GM23248 (cell line): Measurements from ENCODE around the gene PML. TPM values are rescaled to one million over a fixed set of nuclear protein-coding genes. Genes with fewer than 3 reads are reported as not detected.
"Not testable (repeated sequence)": the region's sequence is repeated elsewhere in the genome, so short reads cannot be mapped to it uniquely, and the experiment has no call there.

Experiments used
- DNase-seq: peaks from one replicate; pipeline ENCODE4 v3.0.0-alpha.2; 2015
- H2AFZ ChIP-seq: fragments of 200-600 bp; sonication (generic); 2 replicates; pipeline ENCODE4 v1.6.1; 2016; ENCODE audit warnings: antibody characterized with exemption
- H3F3A ChIP-seq: fragments of 200-600 bp; sonication (generic); 2 replicates; pipeline ENCODE4 v1.6.1; 2016; ENCODE audit warnings: mild to moderate bottlenecking, antibody characterized with exemption, mixed run types; ENCODE audit not compliant: insufficient read depth
- H3K27ac ChIP-seq: fragments of 200-600 bp; sonication (generic); 2 replicates; pipeline ENCODE4 v1.5.1; 2016; ENCODE audit warnings: mild to moderate bottlenecking
- H3K27me3 ChIP-seq: fragments of 200-600 bp; sonication (generic); replicated peaks from 2 replicates; pipeline ENCODE4 v1.6.1; 2016; ENCODE audit warnings: mild to moderate bottlenecking; ENCODE audit not compliant: insufficient read depth
- H3K36me3 ChIP-seq: fragments of 200-600 bp; sonication (generic); 2 replicates; pipeline ENCODE4 v1.6.1; 2016; ENCODE audit warnings: low read depth, mild to moderate bottlenecking
- H3K4me1 ChIP-seq: fragments of 200-600 bp; sonication (generic); 2 replicates; pipeline ENCODE4 v1.6.1; 2016; ENCODE audit warnings: mild to moderate bottlenecking; ENCODE audit not compliant: insufficient read depth
- H3K4me2 ChIP-seq: fragments of 200-600 bp; sonication (generic); one replicate; pipeline ENCODE4 v1.6.1; 2016; ENCODE audit warnings: mild to moderate bottlenecking; ENCODE audit not compliant: unreplicated experiment
- H3K4me3 ChIP-seq: fragments of 200-600 bp; sonication (generic); 2 replicates; pipeline ENCODE4 v1.5.1; 2016; ENCODE audit warnings: mild to moderate bottlenecking
- H3K79me2 ChIP-seq: fragments of 200-600 bp; sonication (generic); 2 replicates; pipeline ENCODE4 v1.6.1; 2016; ENCODE audit warnings: mild to moderate bottlenecking; ENCODE audit not compliant: insufficient read depth
- H3K9ac ChIP-seq: fragments of 200-600 bp; sonication (generic); 2 replicates; pipeline ENCODE4 v1.6.1; 2016; ENCODE audit warnings: mild to moderate bottlenecking
- H3K9me2 ChIP-seq: fragments of 200-600 bp; sonication (generic); 2 replicates; pipeline ENCODE4 v1.6.1; 2016; ENCODE audit warnings: mixed run types, mild to moderate bottlenecking, moderate library complexity; ENCODE audit not compliant: insufficient read depth
- H3K9me3 ChIP-seq: fragments of 200-600 bp; sonication (generic); one replicate; pipeline ENCODE4 v1.6.1; 2017; ENCODE audit warnings: low read depth
- H4K20me1 ChIP-seq: fragments of 200-600 bp; sonication (generic); 2 replicates; pipeline ENCODE4 v1.6.0; 2016; ENCODE audit not compliant: insufficient read depth
- WGBS, 2 experiments: methylation state at CpG; one replicate each; pipeline ENCODE4 v1.1.6; 2015 to 2017; ENCODE audit warnings: low lambda C conversion rate in 2 of 2, low coverage in 1 of 2; ENCODE audit errors: missing lambda C conversion rate in 2 of 2; 5-methylcytosine and 5-hydroxymethylcytosine counted together
- in situ Hi-C: fragments of 300-500 bp; cut with MboI; formaldehyde crosslinking; loops from 2 replicates; pipeline ENCODE4 v1.15.0; 2020
- polyA plus RNA-seq: library from polyadenylated mRNA; unstranded; fragments of >200 nt; fragmentation: Nextera tagmentation; extraction: Ambion mirVana; gene quantifications from 2 replicates; pipeline ENCODE4 v1.2.1, GENCODE V29; 2016
- small RNA-seq: library from RNA; depleted of rRNA; stranded (forward); fragments of <200 nt; gene quantifications from one replicate; pipeline ENCODE3, GENCODE V24; 2014; ENCODE audit warnings: low read depth, low replicate concordance
- total RNA-seq: library from RNA; depleted of rRNA; stranded (reverse); fragments of >200 nt; shearing (Covaris generic); gene quantifications from 2 replicates; pipeline ENCODE4 v1.2.3, GENCODE V29; 2014; rRNA removed

The PML gene
- total and polyA plus RNA-seq, 2 experiments from 2014 or later = 52.9 to 74.7 TPM

- H3K36me3 ChIP-seq, H2AFZ ChIP-seq, H3K27ac ChIP-seq, H3K4me3 ChIP-seq, H3F3A ChIP-seq, H3K9me2 ChIP-seq, DNase-seq, H3K4me2 ChIP-seq, in situ Hi-C loops, H3K27me3 ChIP-seq, H3K9ac ChIP-seq, H3K9me3 ChIP-seq, H4K20me1 ChIP-seq, H3K4me1 ChIP-seq, H3K79me2 ChIP-seq: not testable (repeated sequence)
- WGBS, 2 experiments = no CpG with 5 or more reads among the region's 27 CpGs
These were observed 102.4 kb downstream of the PML start for GRCh38 chr15:74096753-74097474.

Small RNA genes lying within 50 kb of the gene (small RNA-seq; reads per million reads assigned to genes)
- not detected for gene RN7SL429P

Other genes starting within 250 kb of the PML start
- 8.1 and 10.4 TPM in 2 replicates for gene INSYN1, start 241.4 kb upstream of the PML start, total RNA-seq
- 0.10 and 0.11 TPM in 2 replicates for gene INSYN1, start 241.4 kb upstream of the PML start, polyA plus RNA-seq
- not detected in 2 replicates for gene TBC1D21, start 121.2 kb upstream of the PML start, total RNA-seq
- gene TBC1D21, start 121.2 kb upstream of the PML start, polyA plus RNA-seq = not detected in 2 replicates
- gene LOXL1, start 68.3 kb upstream of the PML start, total RNA-seq = 534 and 540 TPM in 2 replicates
- 396 and 401 TPM in 2 replicates for gene LOXL1, start 68.3 kb upstream of the PML start, polyA plus RNA-seq
- 27.8 and 43.9 TPM in 2 replicates for gene STOML1, start 2.4 kb upstream of the PML start, total RNA-seq
- 26.9 and 27.2 TPM in 2 replicates for gene STOML1, start 2.4 kb upstream of the PML start, polyA plus RNA-seq
- not detected in 2 replicates for gene GOLGA6A, start 87.8 kb downstream of the PML start, total RNA-seq
- not detected in 2 replicates for gene GOLGA6A, start 87.8 kb downstream of the PML start, polyA plus RNA-seq
- not detected in 2 replicates for gene ISLR2, start 135.9 kb downstream of the PML start, total RNA-seq
- gene ISLR2, start 135.9 kb downstream of the PML start, polyA plus RNA-seq = 0.20 TPM in 1 of 2 replicates, not detected in the other
- 110 and 127 TPM in 2 replicates for gene ISLR, start 179.0 kb downstream of the PML start, total RNA-seq
- 124 and 125 TPM in 2 replicates for gene ISLR, start 179.0 kb downstream of the PML start, polyA plus RNA-seq
- gene STRA6, start 208.1 kb downstream of the PML start, total RNA-seq = not detected in 2 replicates
- gene STRA6, start 208.1 kb downstream of the PML start, polyA plus RNA-seq = 0.22 TPM in 1 of 2 replicates, not detected in the other
- not detected in 2 replicates for gene CCDC33, start 241.6 kb downstream of the PML start, total RNA-seq
- gene CCDC33, start 241.6 kb downstream of the PML start, polyA plus RNA-seq = not detected in 2 replicates